Keratinocyte (primary cell): ENCODE data around the gene TMEM167A. TPM values are rescaled to one million over a fixed set of nuclear protein-coding genes. Genes with fewer than 3 reads are reported as not detected.

Source experiments
- DNase-seq: peaks from one replicate; pipeline ENCODE4 v3.0.0-alpha.2; 2011; ENCODE audit warnings: low read depth, missing footprints, low spot score
- FAIRE-seq: peaks from 2 replicates; lab custom pipeline; 2011; peaks lifted over from hg19 to GRCh38; lab: Jason Lieb, UNC
- H2AFZ ChIP-seq: 2 replicates; pipeline ENCODE4 v1.6.0; 2012; ENCODE audit warnings: low read length, control low read depth, inconsistent platforms; ENCODE audit not compliant: control insufficient read depth
- H3K27ac ChIP-seq: 2 replicates; pipeline ENCODE4 v1.5.1; 2011; ENCODE audit warnings: low read length; ENCODE audit not compliant: control insufficient read depth, insufficient read depth
- H3K27me3 ChIP-seq: 3 replicates; pipeline ENCODE4 v1.6.0; 2011; ENCODE audit warnings: low read length; ENCODE audit not compliant: control insufficient read depth, insufficient read depth; ENCODE audit errors: extremely low read depth
- H3K36me3 ChIP-seq, 2 experiments: 2 replicates in 1 of 2; 3 replicates in 1 of 2; pipeline ENCODE4 v1.5.1; 2011; ENCODE audit warnings: low read length in 2 of 2, mild to moderate bottlenecking in 1 of 2; ENCODE audit not compliant: control insufficient read depth in 2 of 2, insufficient read depth in 2 of 2; ENCODE audit errors: extremely low read depth in 1 of 2
- H3K4me1 ChIP-seq: 3 replicates; pipeline ENCODE4 v1.5.1; 2011; ENCODE audit warnings: low read length; ENCODE audit not compliant: control insufficient read depth, insufficient read depth; ENCODE audit errors: extremely low read depth
- H3K4me2 ChIP-seq: 3 replicates; pipeline ENCODE4 v1.6.0; 2011; ENCODE audit warnings: low read depth, low read length; ENCODE audit not compliant: control insufficient read depth, insufficient read depth; ENCODE audit errors: extremely low read depth
- H3K4me3 ChIP-seq, 3 experiments: fragments of 200-600 bp in 1 of 3; sonication (generic) in 1 of 3; 2 replicates in 2 of 3; 3 replicates in 1 of 3; pipeline ENCODE4 v1.5.1; 2011 to 2016; ENCODE audit warnings: low read length in 3 of 3, mild to moderate bottlenecking in 3 of 3, control low read depth in 2 of 3, inconsistent platforms in 1 of 3, low read depth in 1 of 3, mixed read lengths in 1 of 3, mixed run types in 1 of 3, moderate library complexity in 1 of 3; ENCODE audit not compliant: control insufficient read depth in 2 of 3, insufficient read depth in 2 of 3; ENCODE audit errors: extremely low read depth in 1 of 3
- H3K79me2 ChIP-seq: 2 replicates; pipeline ENCODE4 v1.6.0; 2012; ENCODE audit warnings: low read length; ENCODE audit not compliant: control insufficient read depth, insufficient read depth
- H3K9ac ChIP-seq: 3 replicates; pipeline ENCODE4 v1.6.0; 2011; ENCODE audit warnings: low read length; ENCODE audit not compliant: control insufficient read depth, insufficient read depth; ENCODE audit errors: extremely low read depth
- H3K9me1 ChIP-seq: 3 replicates; pipeline ENCODE4 v1.6.0; 2011; ENCODE audit warnings: low read length; ENCODE audit not compliant: control insufficient read depth, insufficient read depth; ENCODE audit errors: extremely low read depth
- H3K9me3 ChIP-seq: 2 replicates; pipeline ENCODE4 v1.5.1; 2012; ENCODE audit warnings: low read depth, low read length; ENCODE audit not compliant: control insufficient read depth
- H4K20me1 ChIP-seq: 3 replicates; pipeline ENCODE4 v1.6.0; 2011; ENCODE audit warnings: low read length; ENCODE audit not compliant: control insufficient read depth, insufficient read depth; ENCODE audit errors: extremely low read depth
- CTCF ChIP-seq, 3 experiments: IDR thresholded peaks in 1 of 3; conservative IDR thresholded peaks in 1 of 3; optimal IDR thresholded peaks in 1 of 3; 2 replicates in 2 of 3; 3 replicates in 1 of 3; pipeline versions ENCODE3 to v1.5.1; 2011; ENCODE audit warnings: low read length in 3 of 3, mild to moderate bottlenecking in 3 of 3, moderate library complexity in 2 of 3, control low read depth in 1 of 3, inconsistent platforms in 1 of 3; ENCODE audit not compliant: insufficient read depth in 2 of 3; ENCODE audit errors: extremely low read depth in 1 of 3
- EZH2 ChIP-seq: IDR thresholded peaks from one replicate; pipeline ENCODE4 v1.6.1; 2012; ENCODE audit warnings: inconsistent platforms, mild to moderate bottlenecking, low read length, moderate library complexity
- dilution Hi-C: fragments of 300-500 bp; cut with MboI; formaldehyde crosslinking; loops from one replicate; pipeline ENCODE4 v1.7.0; 2020; ENCODE audit warnings: low sequenced_read_pairs; ENCODE audit not compliant: extremely low pct_ligation_motif_present
- polyA minus RNA-seq, 3 experiments: library from RNA; depleted of rRNA, polyadenylated mRNA; stranded (reverse); fragments of >200 nt; gene quantifications; 1 replicate in 1 of 3; 2 replicates in 1 of 3; 3 replicates in 1 of 3; pipeline ENCODE4 v1.2.3, GENCODE V29; 2011
- polyA plus RNA-seq, 5 experiments: library from polyadenylated mRNA; depleted of rRNA in 3 of 5; stranded (reverse) in 3 of 5; stranded (forward) in 1 of 5; unstranded in 1 of 5; fragments of >200 nt; gene quantifications; 1 replicate in 1 of 5; 2 replicates in 3 of 5; 3 replicates in 1 of 5; pipeline versions ENCODE4 v1.2.1 to v1.2.3, GENCODE V29; 2011 to 2012; ENCODE audit warnings: missing spikeins in 2 of 5, low read depth in 1 of 5, low replicate concordance in 1 of 5

Gene TMEM167A
- polyA plus RNA-seq (32.7 to 97.6 TPM (median 40.1 TPM) in 3 replicates), polyA minus RNA-seq (5.4 to 35.3 TPM (median 19.6 TPM) in 3 replicates)
- polyA plus RNA-seq (2011; ENCODE audit: low read depth) = 21.4 TPM
- 41.2 and 102 TPM in 2 replicates for polyA plus RNA-seq (2011; cell fraction: cytosol; rRNA removed)
- 21.4 and 32.8 TPM in 2 replicates for polyA plus RNA-seq (2011; cell fraction: nucleus; rRNA removed)
- 41.2 and 57.2 TPM in 2 replicates for polyA plus RNA-seq (2012; ENCODE audit: low replicate concordance)
- polyA minus RNA-seq (2011; cell fraction: cytosol; rRNA and poly(A)+ RNA removed) = 24.4 TPM
- 14.0 and 20.8 TPM in 2 replicates for polyA minus RNA-seq (2011; cell fraction: nucleus; rRNA and poly(A)+ RNA removed)

- FAIRE-seq (peak; percentile 78), DNase-seq (peak; percentile 76)
- Histone ChIP-seq H4K20me1 (no peaks in the 10 kb centered on the region), H3K36me3 (peaks cover 0 to 2% of the 10 kb centered on the region in 2 experiments), H3K79me2 (peaks cover 63% of the 10 kb centered on the region), H3K9ac (peak within 1 kb of the TSS; percentile 93), H3K9me3 (no peaks in the 10 kb centered on the region), H3K27ac (peak within 1 kb of the TSS; percentile 95), H3K4me3 (peak within 1 kb of the TSS; percentile 76 to 94 (median 78)), H3K4me1 (peaks cover 13% of the 10 kb centered on the region), H2AFZ (peak within 1 kb of the TSS; percentile 93), H3K9me1 (no peaks in the 10 kb centered on the region), H3K27me3 (no peaks in the 10 kb centered on the region), H3K4me2 (peak within 1 kb of the TSS; percentile 97)
- dilution Hi-C loops = no loop called here
- no peak for TF ChIP-seq CTCF (optimal IDR thresholded peaks at IDR 0.05 in 1 of 3, IDR thresholded peaks at IDR 0.05 in 1 of 3, conservative IDR thresholded peaks at IDR 0.05 in 1 of 3; ENCODE audit: extremely low read depth in 1 of 3, insufficient read depth in 2 of 3, low read length in 3 of 3)
- TF ChIP-seq EZH2 = no peak
Observed at GRCh38 chr5:83076742-83077661, at the start of gene TMEM167A, which contains the start of gene XRCC4. TSS of gene TMEM167A (minus strand) at chr5:83077394. CDS start at chr5:83077323, 71 bp downstream. TSS of gene XRCC4 (plus strand) at chr5:83077547. CDS start at chr5:83104920, 27,373 bp downstream.

- Histone ChIP-seq H3K4me2 (no peak overlapping the region), H3K27me3 (no peaks in the 10 kb centered on the region), H2AFZ (no peak overlapping the region), H3K4me3 (no peak overlapping the region), H3K79me2 (no peaks in the 10 kb centered on the region), H4K20me1 (no peaks in the 10 kb centered on the region), H3K27ac (no peak overlapping the region), H3K9me1 (no peaks in the 10 kb centered on the region), H3K9me3 (no peaks in the 10 kb centered on the region), H3K36me3 (no peaks in the 10 kb centered on the region), H3K9ac (no peak overlapping the region), H3K4me1 (no peaks in the 10 kb centered on the region)
- DNase-seq (no peak), FAIRE-seq (no peak)
- TF ChIP-seq EZH2 (no peak), CTCF (optimal IDR thresholded peaks at IDR 0.05 in 1 of 3, IDR thresholded peaks at IDR 0.05 in 1 of 3, conservative IDR thresholded peaks at IDR 0.05 in 1 of 3; ENCODE audit: extremely low read depth in 1 of 3, insufficient read depth in 2 of 3, low read length in 3 of 3) (no peak)
- dilution Hi-C loops = no loop called here
Observed at GRCh38 chr5:83126501-83126900, 49.3 kb upstream of the TMEM167A start.
